HG03378 (cell line): ENCODE data around the gene GOLGA6L24.
"Not testable (repeated sequence)": the region's sequence is repeated elsewhere in the genome, so short reads cannot be mapped to it uniquely, and the experiment has no call there.

Experiments
- ATAC-seq: cut with Tn5 transposase; IDR thresholded peaks from one replicate; pipeline ENCODE4 v1.9.1; 2021; ENCODE audit warnings: mild to moderate bottlenecking, moderate library complexity; ENCODE audit not compliant: unreplicated experiment

Gene GOLGA6L24

GRCh38 chr15:28357984-28358383, at the start of gene GOLGA6L24:
GOLGA6L24 (minus strand) TSS chr15:28358084; CDS start chr15:28358023, 61 bp downstream.
- ATAC-seq = not testable (repeated sequence)

GRCh38 chr15:28402774-28403435, 45.0 kb upstream of the GOLGA6L24 start:
- ATAC-seq = not testable (repeated sequence)

GRCh38 chr15:28396022-28396421, 38.1 kb upstream of the GOLGA6L24 start:
- not testable (repeated sequence) for ATAC-seq

GRCh38 chr15:28380053-28380452, 22.2 kb upstream of the GOLGA6L24 start:
- not testable (repeated sequence) for ATAC-seq

GRCh38 chr15:28378364-28378763, 20.5 kb upstream of the GOLGA6L24 start, which contains the start of gene GOLGA8F:
GOLGA8F (plus strand) TSS chr15:28378664; CDS start chr15:28378762, 98 bp downstream.
- not testable (repeated sequence) for ATAC-seq

GRCh38 chr15:28365502-28365901, 7.6 kb upstream of the GOLGA6L24 start:
- ATAC-seq = not testable (repeated sequence)

- ATAC-seq = not testable (repeated sequence)
Measured at GRCh38 chr15:28322129-28322588, 35.7 kb downstream of the GOLGA6L24 start, which contains the start of gene HERC2. HERC2 (minus strand) TSS chr15:28322179; CDS start chr15:28321433, 746 bp downstream.

- not testable (repeated sequence) for ATAC-seq
Measured at GRCh38 chr15:28321358-28322078, 36.4 kb downstream of the GOLGA6L24 start.

- not testable (repeated sequence) for ATAC-seq
Measured at GRCh38 chr15:28319725-28320124, 38.2 kb downstream of the GOLGA6L24 start.

- ATAC-seq = not testable (repeated sequence)
Measured at GRCh38 chr15:28318828-28319227, 39.1 kb downstream of the GOLGA6L24 start.

GRCh38 chr15:28318122-28318521, 39.8 kb downstream of the GOLGA6L24 start:
- ATAC-seq = not testable (repeated sequence)

GRCh38 chr15:28316958-28317357, 40.9 kb downstream of the GOLGA6L24 start:
- not testable (repeated sequence) for ATAC-seq

GRCh38 chr15:28310454-28310853, 47.4 kb downstream of the GOLGA6L24 start:
- ATAC-seq = not testable (repeated sequence)

GRCh38 chr15:28308718-28309117, 49.2 kb downstream of the GOLGA6L24 start:
- not testable (repeated sequence) for ATAC-seq
